ENCODE data around the gene ENTREP3.
"Not testable (repeated sequence)": the region's sequence is repeated elsewhere in the genome, so short reads cannot be mapped to it uniquely, and the experiment has no call there.

The ENTREP3 gene

GRCh38 chr1:155250246-155250632, 5.0 kb downstream of the ENTREP3 start:
- no peak for DNase-seq

GRCh38 chr1:155247667-155248553, 7.4 kb downstream of the ENTREP3 start:
- no peak for DNase-seq

GRCh38 chr1:155246796-155247195, 8.5 kb downstream of the ENTREP3 start:
- not testable (repeated sequence) for DNase-seq

GRCh38 chr1:155245163-155245524, 10.1 kb downstream of the ENTREP3 start:
- no peak for DNase-seq

- peak; percentile 98 for DNase-seq
These were observed 10.7 kb downstream of the ENTREP3 start for GRCh38 chr1:155244368-155245162.

- DNase-seq = no peak
These were observed 12.4 kb downstream of the ENTREP3 start for GRCh38 chr1:155242805-155243358.

- peak; percentile 79 for DNase-seq
These were observed 13.4 kb downstream of the ENTREP3 start for GRCh38 chr1:155241841-155242264.

- DNase-seq = peak; percentile 71
These were observed 14.1 kb downstream of the ENTREP3 start for GRCh38 chr1:155241069-155241679.

GRCh38 chr1:155236451-155236850, 18.8 kb downstream of the ENTREP3 start:
- no peak for DNase-seq

GRCh38 chr1:155235375-155235774, 19.9 kb downstream of the ENTREP3 start:
- not testable (repeated sequence) for DNase-seq

- DNase-seq = not testable (repeated sequence)
These were observed 21.8 kb downstream of the ENTREP3 start for GRCh38 chr1:155233502-155233901.

- not testable (repeated sequence) for DNase-seq
These were observed 23.0 kb downstream of the ENTREP3 start for GRCh38 chr1:155232001-155232978.

- not testable (repeated sequence) for DNase-seq
These were observed 24.0 kb downstream of the ENTREP3 start for GRCh38 chr1:155231302-155231701.

GRCh38 chr1:155228096-155228427, 27.2 kb downstream of the ENTREP3 start:
- DNase-seq = no peak

- DNase-seq = peak; percentile 98
These were observed 27.8 kb downstream of the ENTREP3 start for GRCh38 chr1:155227261-155228095.

GRCh38 chr1:155226910-155227260, 28.4 kb downstream of the ENTREP3 start:
- DNase-seq = no peak

- DNase-seq = peak; percentile 88
These were observed 28.9 kb downstream of the ENTREP3 start for GRCh38 chr1:155226188-155226909.

GRCh38 chr1:155225404-155225759, 29.9 kb downstream of the ENTREP3 start:
- not testable (repeated sequence) for DNase-seq

- no peak for DNase-seq
These were observed 32.2 kb downstream of the ENTREP3 start for GRCh38 chr1:155223047-155223446.

GRCh38 chr1:155220211-155220965, 34.9 kb downstream of the ENTREP3 start:
- not testable (repeated sequence) for DNase-seq

Data from GF-D8 (cell line).